SK-N-SH (cell line): ENCODE measurements around the gene OR1G1. TPM values are rescaled to one million over a fixed set of nuclear protein-coding genes. Genes with fewer than 3 reads are reported as not detected.

Experiments
- CTCF ChIA-PET: fragments of 300-600, 350-600 bp; formaldehyde crosslinking; extraction: SDS; loops from one replicate; lab custom pipeline; 2021; lab: Yijun Ruan, JAX
- POLR2A ChIA-PET: fragments of 350-600 bp; sonication (Branson Sonifier 250); formaldehyde crosslinking; extraction: SDS; loops from one replicate; lab custom pipeline; 2020; ENCODE audit warnings: antibody characterized with exemption, inconsistent platforms; lab: Yijun Ruan, JAX
- DNase-seq: peaks from one replicate; pipeline ENCODE4 v3.0.0; 2012
- H2AFZ ChIP-seq: fragments of 200-600 bp; sonication (generic); 2 replicates; pipeline ENCODE4 v1.8.1; 2016; ENCODE audit warnings: antibody characterized with exemption, mild to moderate bottlenecking, low read depth
- H3F3A ChIP-seq: fragments of 200-600 bp; sonication (generic); replicated peaks from 2 replicates; pipeline ENCODE3; 2016; ENCODE audit warnings: antibody characterized with exemption, mild to moderate bottlenecking; ENCODE audit not compliant: insufficient read depth
- H3K27ac ChIP-seq, 2 experiments: fragments of 200-500 bp in 1 of 2; fragments of 200-600 bp in 1 of 2; sonication (Bioruptor generic) in 1 of 2; sonication (generic), shearing (Covaris generic) in 1 of 2; 2 replicates each; pipeline versions ENCODE4 v1.5.1 to v1.6.1; 2014 to 2016; ENCODE audit warnings: low read depth in 2 of 2, inconsistent platforms in 1 of 2, low read length in 1 of 2, mild to moderate bottlenecking in 1 of 2, mixed read lengths in 1 of 2
- H3K27me3 ChIP-seq: fragments of 200-600 bp; sonication (generic), shearing (Covaris generic); 2 replicates; pipeline ENCODE4 v1.6.1; 2016; ENCODE audit warnings: mixed run types; ENCODE audit not compliant: insufficient read depth
- H3K36me3 ChIP-seq, 2 experiments: fragments of 200-500 bp in 1 of 2; fragments of 200-600 bp in 1 of 2; sonication (Bioruptor generic) in 1 of 2; sonication (generic) in 1 of 2; replicated peaks in 1 of 2; 2 replicates each; pipeline versions ENCODE3 to v1.5.1; 2014 to 2016; ENCODE audit warnings: low read length in 1 of 2, mild to moderate bottlenecking in 1 of 2; ENCODE audit not compliant: insufficient read depth in 2 of 2, control insufficient read depth in 1 of 2
- H3K4me1 ChIP-seq, 2 experiments: fragments of 200-500 bp in 1 of 2; fragments of 200-600 bp in 1 of 2; sonication (Bioruptor generic) in 1 of 2; sonication (generic), shearing (Covaris generic) in 1 of 2; 2 replicates each; pipeline versions ENCODE4 v1.5.1 to v1.6.1; 2014 to 2016; ENCODE audit warnings: low read depth in 1 of 2, low read length in 1 of 2, mixed run types in 1 of 2; ENCODE audit not compliant: insufficient read depth in 2 of 2, control insufficient read depth in 1 of 2
- H3K4me2 ChIP-seq: fragments of 200-600 bp; sonication (generic), shearing (Covaris generic); 2 replicates; pipeline ENCODE4 v1.6.1; 2017; ENCODE audit warnings: mixed run types
- H3K4me3 ChIP-seq, 2 experiments: fragments of 200-500 bp in 1 of 2; fragments of 200-600 bp in 1 of 2; sonication (Bioruptor generic) in 1 of 2; sonication (generic), shearing (Covaris generic) in 1 of 2; 2 replicates each; pipeline versions ENCODE4 v1.5.1 to v1.8.1; 2014 to 2016; ENCODE audit warnings: low read depth in 2 of 2, inconsistent platforms in 1 of 2, low read length in 1 of 2, mild to moderate bottlenecking in 1 of 2, mixed read lengths in 1 of 2, moderate library complexity in 1 of 2
- H3K79me2 ChIP-seq: fragments of 200-600 bp; sonication (generic); 2 replicates; pipeline ENCODE4 v1.8.1; 2017; ENCODE audit warnings: mild to moderate bottlenecking; ENCODE audit not compliant: insufficient read depth
- H3K9ac ChIP-seq: fragments of 200-600 bp; sonication (generic); 2 replicates; pipeline ENCODE4 v1.6.1; 2017; ENCODE audit warnings: mixed run types
- H3K9me2 ChIP-seq: fragments of 200-600 bp; sonication (generic); 2 replicates; pipeline ENCODE4 v1.6.1; 2017; ENCODE audit warnings: mixed run types
- H3K9me3 ChIP-seq: fragments of 200-600 bp; sonication (generic); 2 replicates; pipeline ENCODE4 v1.6.1; 2017; ENCODE audit warnings: mixed run types, mild to moderate bottlenecking, moderate library complexity
- H4K20me1 ChIP-seq: fragments of 200-600 bp; sonication (generic); 2 replicates; pipeline ENCODE4 v1.6.1; 2017; ENCODE audit warnings: mild to moderate bottlenecking, mixed run types; ENCODE audit not compliant: insufficient read depth
- EZH2phosphoT487 ChIP-seq: fragments of 200-600 bp; sonication (generic); IDR thresholded peaks from 2 replicates; pipeline ENCODE4 v1.6.1; 2017; ENCODE audit warnings: low read depth, mixed run types, mild to moderate bottlenecking, antibody characterized with exemption, moderate library complexity, borderline replicate concordance
- FOSL2 ChIP-seq: IDR thresholded peaks from 2 replicates; pipeline ENCODE4 v1.4.0; 2012; ENCODE audit warnings: low read depth, mild to moderate bottlenecking, moderate library complexity, borderline replicate concordance
- JUND ChIP-seq: IDR thresholded peaks from 2 replicates; pipeline ENCODE4 v1.4.0; 2012
- MXI1 ChIP-seq: IDR thresholded peaks from 2 replicates; pipeline ENCODE4 v1.6.1; 2012; ENCODE audit warnings: mild to moderate bottlenecking, low read depth, low read length, improper control_type of control experiment
- NFIC ChIP-seq: IDR thresholded peaks from 2 replicates; pipeline ENCODE4 v1.4.0; 2012; ENCODE audit warnings: borderline replicate concordance
- NRF1 ChIP-seq: IDR thresholded peaks from 2 replicates; pipeline ENCODE4 v1.6.1; 2012; ENCODE audit warnings: low read depth, mild to moderate bottlenecking, low read length
- POLR2AphosphoS5 ChIP-seq: IDR thresholded peaks from 2 replicates; pipeline ENCODE4 v1.6.1; 2012; ENCODE audit warnings: low read depth, low read length
- RAD21 ChIP-seq: IDR thresholded peaks from 2 replicates; pipeline ENCODE4 v1.6.1; 2012; ENCODE audit warnings: mild to moderate bottlenecking, low read length
- RCOR1 ChIP-seq: fragments of 150-350 bp; IDR thresholded peaks from 2 replicates; pipeline ENCODE4 v1.6.1; 2017; ENCODE audit warnings: antibody characterized with exemption, low read length
- RFX5 ChIP-seq: IDR thresholded peaks from 2 replicates; pipeline ENCODE4 v1.6.1; 2012; ENCODE audit warnings: mild to moderate bottlenecking, improper control_type of control experiment, low read length
- RXRA ChIP-seq: IDR thresholded peaks from 2 replicates; pipeline ENCODE4 v1.4.0; 2012; ENCODE audit warnings: low read depth, mild to moderate bottlenecking, borderline replicate concordance
- SIN3A ChIP-seq: IDR thresholded peaks from 2 replicates; pipeline ENCODE4 v1.6.1; 2012; ENCODE audit warnings: low read depth, mild to moderate bottlenecking, low read length, moderate library complexity, borderline replicate concordance
- SMC3 ChIP-seq: IDR thresholded peaks from 2 replicates; pipeline ENCODE4 v1.6.1; 2012; ENCODE audit warnings: low read depth, low read length, improper control_type of control experiment
- TAF1 ChIP-seq: IDR thresholded peaks from 2 replicates; pipeline ENCODE4 v1.6.1; 2012; ENCODE audit warnings: low read depth, mild to moderate bottlenecking, low read length, moderate library complexity, borderline replicate concordance
- TEAD4 ChIP-seq: IDR thresholded peaks from 2 replicates; pipeline ENCODE4 v1.4.0; 2012; ENCODE audit warnings: mild to moderate bottlenecking, borderline replicate concordance; ENCODE audit not compliant: insufficient read depth
- YY1 ChIP-seq: IDR thresholded peaks from 2 replicates; pipeline ENCODE4 v1.4.0; 2012; ENCODE audit warnings: low read depth, mild to moderate bottlenecking
- WGBS: methylation state at CpG from one replicate; pipeline ENCODE4 v1.1.6; 2017; ENCODE audit warnings: low lambda C conversion rate; 5-methylcytosine and 5-hydroxymethylcytosine counted together
- polyA plus RNA-seq, 3 experiments: library from polyadenylated mRNA; depleted of rRNA; stranded (reverse); fragments of >200 nt; gene quantifications; 2 replicates each; pipeline ENCODE4 v1.2.3, GENCODE V29; 2012
- TF ChIP-seq, protein P1 (sequence below): IDR thresholded peaks from 2 replicates; pipeline ENCODE4 v1.4.0; 2012; ENCODE audit warnings: low read depth, borderline replicate concordance
- TF ChIP-seq, protein P2 (sequence below): IDR thresholded peaks from 2 replicates; pipeline ENCODE4 v1.4.0; 2012; ENCODE audit warnings: low read depth
- TF ChIP-seq, protein P3 (sequence below): fragments of 150-350 bp; IDR thresholded peaks from 2 replicates; pipeline ENCODE4 v1.6.1; 2016; ENCODE audit warnings: mild to moderate bottlenecking, low read depth, low read length

Gene OR1G1
- not detected in 2 replicates for polyA plus RNA-seq (2012; rRNA removed)
- polyA plus RNA-seq (2012; cell fraction: cytosol; rRNA removed), result not detected in 2 replicates
- not detected in 2 replicates for polyA plus RNA-seq (2012; cell fraction: nucleus; rRNA removed)

DNA sequence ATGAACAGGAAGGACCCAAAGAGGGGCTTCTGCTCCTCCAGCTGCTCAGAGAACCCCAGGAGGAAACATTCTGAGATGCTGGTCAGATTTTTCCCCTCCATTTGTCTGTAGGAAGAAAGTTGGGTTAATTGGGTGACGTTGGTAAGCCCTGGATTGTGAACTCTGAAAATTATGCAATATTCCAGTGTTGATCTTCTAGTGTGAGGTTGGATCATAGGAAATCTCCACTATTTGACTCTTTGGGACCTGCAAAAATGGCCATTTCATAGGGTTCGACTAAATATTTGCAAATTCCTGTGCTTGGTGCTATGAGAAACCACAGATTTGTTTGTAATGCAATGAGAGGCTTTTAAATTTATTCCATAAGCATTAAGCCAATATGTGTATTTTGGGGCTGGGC, at the start of gene OR1G1:
Gene OR1G1 (minus strand): TSS at position 101 of the 400 bp plus-strand sequence. CDS start 0 bp downstream, at position 101.
- POLR2A ChIA-PET, result no interaction called here
- Histone ChIP-seq H3K27ac (no peak within 1 kb of the TSS), H2AFZ (no peak within 1 kb of the TSS), H3K4me2 (no peak within 1 kb of the TSS), H3K4me3 (no peak within 1 kb of the TSS), H3F3A (no peaks in the 10 kb centered on the region)
- WGBS, result 3% methylated on average over 2 of the region's 2 CpGs
- TF ChIP-seq SMC3 (no peak), NRF1 (no peak)
- TF ChIP-seq, protein P1, sequence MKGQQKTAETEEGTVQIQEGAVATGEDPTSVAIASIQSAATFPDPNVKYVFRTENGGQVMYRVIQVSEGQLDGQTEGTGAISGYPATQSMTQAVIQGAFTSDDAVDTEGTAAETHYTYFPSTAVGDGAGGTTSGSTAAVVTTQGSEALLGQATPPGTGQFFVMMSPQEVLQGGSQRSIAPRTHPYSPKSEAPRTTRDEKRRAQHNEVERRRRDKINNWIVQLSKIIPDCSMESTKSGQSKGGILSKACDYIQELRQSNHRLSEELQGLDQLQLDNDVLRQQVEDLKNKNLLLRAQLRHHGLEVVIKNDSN, result no peak
- TF ChIP-seq, all 33 proteins: peak for 0
- no peaks in the 10 kb centered on the region for H3K36me3 ChIP-seq
- DNase-seq, result no peak
- CTCF ChIA-PET, result no interaction called here
- no peaks in the 10 kb centered on the region for H4K20me1 ChIP-seq
- H3K9ac ChIP-seq, result no peak within 1 kb of the TSS
- H3K9me2 ChIP-seq, result no peaks in the 10 kb centered on the region
- H3K4me1 ChIP-seq, result no peaks in the 10 kb centered on the region
- no peaks in the 10 kb centered on the region for H3K9me3 ChIP-seq
- H3K79me2 ChIP-seq, result no peaks in the 10 kb centered on the region
- peaks cover 13% of the 10 kb centered on the region; the same call in 1 of the 2 replicates for H3K27me3 ChIP-seq

GRCh38 chr17:3167574-3167973, 40.2 kb upstream of the OR1G1 start:
- DNase-seq, result no peak
- Histone ChIP-seq H3K79me2 (no peaks in the 10 kb centered on the region), H3K9me3 (no peaks in the 10 kb centered on the region), H2AFZ (no peak overlapping the region), H4K20me1 (no peaks in the 10 kb centered on the region), H3K27me3 (peaks cover 8% of the 10 kb centered on the region; the same call in 1 of the 2 replicates)
- TF ChIP-seq, protein P1, result no peak
- TF ChIP-seq FOSL2 (no peak), RAD21 (no peak), SMC3 (no peak)
- TF ChIP-seq, all 33 proteins: peak for 0
- CTCF ChIA-PET, result no interaction called here
- no peak overlapping the region for H3K4me3 ChIP-seq
- H3K27ac ChIP-seq, result no peak overlapping the region
- WGBS, result 6% methylated on average over 5 of the region's 5 CpGs
- no peaks in the 10 kb centered on the region for H3K9me2 ChIP-seq
- no peak overlapping the region for H3K9ac ChIP-seq
- no peaks in the 10 kb centered on the region for H3K4me1 ChIP-seq
- H3K36me3 ChIP-seq, result no peaks in the 10 kb centered on the region
- POLR2A ChIA-PET, result no interaction called here
- no peaks in the 10 kb centered on the region for H3F3A ChIP-seq
- no peak overlapping the region for H3K4me2 ChIP-seq

GRCh38 chr17:3157218-3157617, 29.9 kb upstream of the OR1G1 start:
- Histone ChIP-seq H3K9me3 (no peaks in the 10 kb centered on the region), H3K9me2 (no peaks in the 10 kb centered on the region), H3K4me2 (no peak overlapping the region), H3K27ac (no peak overlapping the region), H3K4me3 (no peak overlapping the region), H3K27me3 (peaks cover 26% of the 10 kb centered on the region; the same call in 1 of the 2 replicates), H4K20me1 (no peaks in the 10 kb centered on the region), H3K36me3 (no peaks in the 10 kb centered on the region), H2AFZ (no peak overlapping the region), H3K79me2 (no peaks in the 10 kb centered on the region), H3F3A (no peaks in the 10 kb centered on the region), H3K9ac (no peak overlapping the region), H3K4me1 (no peaks in the 10 kb centered on the region)
- ChIA-PET CTCF (no interaction called here), POLR2A (no interaction called here)
- no peak for DNase-seq
- WGBS, result 0% methylated on average over 1 of the region's 1 CpG
- TF ChIP-seq, protein P2, sequence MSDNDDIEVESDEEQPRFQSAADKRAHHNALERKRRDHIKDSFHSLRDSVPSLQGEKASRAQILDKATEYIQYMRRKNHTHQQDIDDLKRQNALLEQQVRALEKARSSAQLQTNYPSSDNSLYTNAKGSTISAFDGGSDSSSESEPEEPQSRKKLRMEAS, result no peak
- TF ChIP-seq, protein P1, result no peak
- TF ChIP-seq RCOR1 (no peak), EZH2phosphoT487 (no peak), TEAD4 (no peak), RXRA (no peak), MXI1 (no peak), TAF1 (no peak), FOSL2 (no peak), NFIC (no peak), RFX5 (no peak), SMC3 (no peak), SIN3A (no peak), POLR2AphosphoS5 (no peak), YY1 (no peak), JUND (no peak)
- TF ChIP-seq, protein P3, sequence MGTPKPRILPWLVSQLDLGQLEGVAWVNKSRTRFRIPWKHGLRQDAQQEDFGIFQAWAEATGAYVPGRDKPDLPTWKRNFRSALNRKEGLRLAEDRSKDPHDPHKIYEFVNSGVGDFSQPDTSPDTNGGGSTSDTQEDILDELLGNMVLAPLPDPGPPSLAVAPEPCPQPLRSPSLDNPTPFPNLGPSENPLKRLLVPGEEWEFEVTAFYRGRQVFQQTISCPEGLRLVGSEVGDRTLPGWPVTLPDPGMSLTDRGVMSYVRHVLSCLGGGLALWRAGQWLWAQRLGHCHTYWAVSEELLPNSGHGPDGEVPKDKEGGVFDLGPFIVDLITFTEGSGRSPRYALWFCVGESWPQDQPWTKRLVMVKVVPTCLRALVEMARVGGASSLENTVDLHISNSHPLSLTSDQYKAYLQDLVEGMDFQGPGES, result no peak
